NT2/D1 (cell line): ENCODE data around the gene DOCK6.

ENCODE experiments used
- SUZ12 ChIP-seq: IDR thresholded peaks from 2 replicates; pipeline ENCODE4 v1.6.1; 2011; ENCODE audit not compliant: insufficient read length, insufficient read depth; ENCODE audit errors: extremely low read depth
- YY1 ChIP-seq: IDR thresholded peaks from 2 replicates; pipeline ENCODE4 v1.6.1; 2011; ENCODE audit not compliant: insufficient read length, insufficient read depth
- ZNF274 ChIP-seq: IDR thresholded peaks from 2 replicates; pipeline ENCODE4 v1.6.1; 2011; ENCODE audit warnings: mild to moderate bottlenecking, low read depth, low read length

- TF ChIP-seq SUZ12 (no peak), YY1 (no peak), ZNF274 (no peak)
These were observed 3.5 kb upstream of the DOCK6 start for GRCh38 chr19:11265785-11266236.
